Hepatocyte (in vitro differentiated cells): ENCODE data around the gene TRPC4. TPM values are rescaled to one million over a fixed set of nuclear protein-coding genes. Genes with fewer than 3 reads are reported as not detected.

Experiments used
- DNase-seq: peaks from one replicate; pipeline ENCODE4 v3.0.0-alpha.2; 2016; ENCODE audit warnings: low spot score
- H2AFZ ChIP-seq: fragments of 200-600 bp; sonication (generic); 2 replicates; pipeline ENCODE4 v1.6.0; 2016; ENCODE audit warnings: antibody characterized with exemption, mild to moderate bottlenecking
- H3K27ac ChIP-seq: fragments of 200-600 bp; sonication (generic); 2 replicates; pipeline ENCODE4 v1.5.1; 2016; ENCODE audit warnings: mild to moderate bottlenecking
- H3K27me3 ChIP-seq: fragments of 200-600 bp; sonication (generic); 2 replicates; pipeline ENCODE4 v1.6.1; 2016
- H3K36me3 ChIP-seq: fragments of 200-600 bp; sonication (generic); replicated peaks from 2 replicates; pipeline ENCODE4 v1.5.1; 2016; ENCODE audit warnings: low read depth; ENCODE audit not compliant: insufficient read depth
- H3K4me1 ChIP-seq: fragments of 200-600 bp; sonication (generic); 2 replicates; pipeline ENCODE4 v1.5.1; 2016; ENCODE audit warnings: mild to moderate bottlenecking, moderate library complexity; ENCODE audit not compliant: insufficient read depth
- H3K4me2 ChIP-seq: fragments of 200-600 bp; sonication (generic); 2 replicates; pipeline ENCODE4 v1.6.0; 2016
- H3K4me3 ChIP-seq: fragments of 200-600 bp; sonication (generic); 2 replicates; pipeline ENCODE4 v1.5.1; 2016; ENCODE audit warnings: mild to moderate bottlenecking
- H3K79me2 ChIP-seq: fragments of 200-600 bp; sonication (generic); 2 replicates; pipeline ENCODE4 v1.6.0; 2017; ENCODE audit warnings: mild to moderate bottlenecking
- H3K9me2 ChIP-seq: fragments of 200-600 bp; sonication (generic); replicated peaks from 2 replicates; pipeline ENCODE4 v1.6.0; 2017; ENCODE audit warnings: mild to moderate bottlenecking; ENCODE audit not compliant: insufficient read depth
- H3K9me3 ChIP-seq: fragments of 200-600 bp; sonication (generic); 2 replicates; pipeline ENCODE4 v1.5.1; 2016; ENCODE audit warnings: low read depth, mild to moderate bottlenecking
- H4K20me1 ChIP-seq: fragments of 200-600 bp; sonication (generic); 2 replicates; pipeline ENCODE4 v1.6.0; 2016; ENCODE audit warnings: mild to moderate bottlenecking; ENCODE audit not compliant: insufficient read depth, poor library complexity, severe bottlenecking
- EZH2 ChIP-seq: fragments of 200-600 bp; sonication (generic); IDR thresholded peaks from 2 replicates; pipeline ENCODE4 v1.6.1; 2016; ENCODE audit warnings: antibody characterized with exemption, mild to moderate bottlenecking, borderline replicate concordance
- EZH2phosphoT487 ChIP-seq: fragments of 200-600 bp; sonication (generic); IDR thresholded peaks from one replicate; pipeline ENCODE4 v1.6.1; 2018; ENCODE audit warnings: antibody characterized with exemption, mild to moderate bottlenecking, low read depth, moderate library complexity; ENCODE audit not compliant: unreplicated experiment, severe bottlenecking
- WGBS: methylation state at CpG from one replicate; pipeline ENCODE4 v1.1.6; 2016; ENCODE audit warnings: low lambda C conversion rate; ENCODE audit errors: missing lambda C conversion rate; 5-methylcytosine and 5-hydroxymethylcytosine counted together
- polyA plus RNA-seq: library from polyadenylated mRNA; unstranded; fragments of >200 nt; fragmentation: Nextera tagmentation; extraction: Ambion mirVana; gene quantifications from 2 replicates; pipeline ENCODE4 v1.2.1, GENCODE V29; 2016
- total RNA-seq: library from RNA; depleted of rRNA; stranded (reverse); fragments of >200 nt; gene quantifications from 2 replicates; pipeline ENCODE4 v1.2.3, GENCODE V29; 2014
- TF ChIP-seq, protein P1 (sequence below): fragments of 200-600 bp; sonication (generic); IDR thresholded peaks from 2 replicates; pipeline ENCODE4 v1.5.1; 2016; ENCODE audit warnings: antibody characterized with exemption, mild to moderate bottlenecking; ENCODE audit not compliant: poor library complexity

TRPC4 gene
- total and polyA plus RNA-seq, 2 experiments from 2014 or later: 0.28 to 0.50 TPM

DNA sequence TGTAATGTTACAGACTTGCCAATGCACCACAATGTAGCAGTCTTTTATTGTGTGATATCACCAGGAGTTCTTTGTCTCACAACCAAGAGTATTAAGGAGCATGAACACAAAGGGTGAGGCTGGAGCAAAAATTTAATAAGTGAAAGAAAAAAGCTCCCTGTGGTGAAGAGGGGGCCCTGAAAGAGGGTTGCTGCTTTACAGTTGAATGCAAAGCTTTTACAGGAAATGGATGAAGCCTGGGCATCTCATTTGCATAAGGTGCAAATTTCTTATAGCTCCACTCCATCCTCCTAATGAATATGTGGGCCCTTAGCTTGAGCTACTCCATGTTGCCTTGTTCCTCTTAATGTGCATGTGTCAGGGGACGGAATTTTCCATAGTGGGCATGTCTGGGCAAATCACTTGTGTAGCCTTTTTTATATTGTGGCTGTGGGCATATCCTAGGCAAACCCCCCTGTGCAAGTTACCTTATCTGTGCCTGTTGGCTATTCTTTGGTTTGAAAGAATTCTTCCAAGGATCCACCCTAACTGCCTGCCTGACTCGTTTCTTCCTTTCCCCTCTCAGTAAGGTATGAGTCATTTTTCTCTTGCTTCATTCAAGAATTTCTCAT lies 45.3 kb upstream of the TRPC4 start:
- Histone ChIP-seq H3K9me3 (no peaks in the 10 kb centered on the region), H3K4me3 (no peak overlapping the region), H3K4me2 (no peak overlapping the region), H3K36me3 (no peaks in the 10 kb centered on the region), H2AFZ (peak overlapping the region; percentile 12), H4K20me1 (no peaks in the 10 kb centered on the region), H3K27me3 (no peaks in the 10 kb centered on the region), H3K9me2 (no peaks in the 10 kb centered on the region), H3K4me1 (no peaks in the 10 kb centered on the region), H3K27ac (no peak overlapping the region), H3K79me2 (no peaks in the 10 kb centered on the region)
- no peak for TF ChIP-seq EZH2
- no peak for TF ChIP-seq EZH2phosphoT487
- TF ChIP-seq, protein P1, sequence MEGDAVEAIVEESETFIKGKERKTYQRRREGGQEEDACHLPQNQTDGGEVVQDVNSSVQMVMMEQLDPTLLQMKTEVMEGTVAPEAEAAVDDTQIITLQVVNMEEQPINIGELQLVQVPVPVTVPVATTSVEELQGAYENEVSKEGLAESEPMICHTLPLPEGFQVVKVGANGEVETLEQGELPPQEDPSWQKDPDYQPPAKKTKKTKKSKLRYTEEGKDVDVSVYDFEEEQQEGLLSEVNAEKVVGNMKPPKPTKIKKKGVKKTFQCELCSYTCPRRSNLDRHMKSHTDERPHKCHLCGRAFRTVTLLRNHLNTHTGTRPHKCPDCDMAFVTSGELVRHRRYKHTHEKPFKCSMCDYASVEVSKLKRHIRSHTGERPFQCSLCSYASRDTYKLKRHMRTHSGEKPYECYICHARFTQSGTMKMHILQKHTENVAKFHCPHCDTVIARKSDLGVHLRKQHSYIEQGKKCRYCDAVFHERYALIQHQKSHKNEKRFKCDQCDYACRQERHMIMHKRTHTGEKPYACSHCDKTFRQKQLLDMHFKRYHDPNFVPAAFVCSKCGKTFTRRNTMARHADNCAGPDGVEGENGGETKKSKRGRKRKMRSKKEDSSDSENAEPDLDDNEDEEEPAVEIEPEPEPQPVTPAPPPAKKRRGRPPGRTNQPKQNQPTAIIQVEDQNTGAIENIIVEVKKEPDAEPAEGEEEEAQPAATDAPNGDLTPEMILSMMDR: no peak
- WGBS: 72% methylated on average over 2 of the region's 2 CpGs
- DNase-seq: no peak

DNA sequence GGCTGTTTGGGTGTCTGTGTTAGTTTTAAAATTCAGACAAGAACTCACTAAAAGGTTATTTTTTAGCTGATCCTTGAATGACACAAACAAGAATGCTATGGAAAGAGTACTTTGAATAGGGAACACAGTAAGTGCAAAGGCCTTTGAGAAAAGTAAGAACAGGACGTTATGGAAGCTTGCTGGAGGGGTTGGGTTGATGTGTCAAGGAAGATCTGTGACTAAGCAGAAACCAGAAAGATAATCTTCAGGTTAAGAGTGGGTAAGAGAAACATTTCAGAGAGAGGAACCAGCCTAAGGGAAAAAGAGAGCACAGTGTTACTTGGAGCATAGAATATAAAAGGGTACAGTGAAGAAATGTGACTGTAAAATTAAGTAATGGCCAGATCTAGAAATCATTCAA lies 41.2 kb upstream of the TRPC4 start:
- H3K9me2 ChIP-seq: no peaks in the 10 kb centered on the region

DNA sequence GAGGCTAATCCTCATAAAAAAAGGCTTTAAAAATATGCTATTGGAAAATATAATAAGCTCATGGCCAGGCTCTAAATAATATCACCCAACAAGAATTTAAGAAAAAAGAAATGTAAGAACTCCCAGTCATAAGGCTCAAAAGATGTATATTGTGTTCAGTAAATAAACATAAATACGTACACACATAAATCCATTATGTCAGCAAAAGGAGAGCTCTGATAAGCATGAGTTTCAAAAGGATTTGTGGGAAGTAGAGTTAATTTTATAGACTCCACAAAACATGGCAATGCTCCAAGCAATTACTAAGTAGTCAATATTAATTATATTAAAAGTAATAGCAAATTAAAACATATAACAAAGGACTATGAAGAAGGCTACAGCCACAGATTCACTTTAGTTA lies 37.3 kb upstream of the TRPC4 start:
- H4K20me1 ChIP-seq: no peaks in the 10 kb centered on the region
- no peaks in the 10 kb centered on the region for H3K9me2 ChIP-seq
- no peak for DNase-seq
- no peak overlapping the region for H2AFZ ChIP-seq
- WGBS: 76% methylated on average over 1 of the region's 1 CpG
- no peaks in the 10 kb centered on the region for H3K27me3 ChIP-seq
- H3K27ac ChIP-seq: no peak overlapping the region
- TF ChIP-seq EZH2phosphoT487 (no peak), EZH2 (no peak)
- TF ChIP-seq, protein P1: no peak
- no peaks in the 10 kb centered on the region for H3K9me3 ChIP-seq
- H3K4me2 ChIP-seq: no peak overlapping the region
- no peak overlapping the region for H3K4me3 ChIP-seq
- no peaks in the 10 kb centered on the region for H3K36me3 ChIP-seq
- H3K79me2 ChIP-seq: no peaks in the 10 kb centered on the region
- H3K4me1 ChIP-seq: no peaks in the 10 kb centered on the region

More for the DNA sequence above, 41.2 kb upstream of the TRPC4 start:
- WGBS: 44% methylated on average over 1 of the region's 1 CpG
- no peaks in the 10 kb centered on the region for H4K20me1 ChIP-seq
- no peaks in the 10 kb centered on the region for H3K36me3 ChIP-seq
- no peak for DNase-seq
- H3K79me2 ChIP-seq: no peaks in the 10 kb centered on the region
- no peaks in the 10 kb centered on the region for H3K4me1 ChIP-seq
- H3K9me3 ChIP-seq: no peaks in the 10 kb centered on the region
- H3K27me3 ChIP-seq: no peaks in the 10 kb centered on the region
- H2AFZ ChIP-seq: no peak overlapping the region
- TF ChIP-seq, protein P1: no peak
- TF ChIP-seq EZH2: no peak
- TF ChIP-seq EZH2phosphoT487: no peak
- H3K4me3 ChIP-seq: no peak overlapping the region
- H3K4me2 ChIP-seq: no peak overlapping the region
- H3K27ac ChIP-seq: no peak overlapping the region

DNA sequence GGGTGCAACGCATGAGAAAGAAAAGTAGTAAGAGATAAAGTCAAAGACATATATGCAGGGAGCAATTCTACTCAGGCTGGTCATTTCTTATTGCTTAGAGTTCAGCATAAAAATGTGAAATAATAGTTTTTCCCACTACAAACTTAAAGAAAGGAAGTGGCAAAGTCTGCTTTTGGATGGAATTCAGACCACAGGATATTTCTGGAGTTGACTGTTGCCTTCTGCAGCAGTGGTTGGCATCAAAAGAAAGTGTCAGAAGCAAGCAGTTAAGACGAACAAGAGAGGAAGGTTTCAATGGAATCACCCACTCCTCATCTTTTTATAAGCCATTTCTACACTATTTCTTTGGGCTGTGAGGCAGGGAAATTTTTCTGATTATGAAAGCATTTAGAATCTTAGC lies 36.2 kb upstream of the TRPC4 start:
- no peaks in the 10 kb centered on the region for H3K36me3 ChIP-seq
- WGBS: 89% methylated on average over 2 of the region's 2 CpGs
- DNase-seq: no peak
- H3K4me1 ChIP-seq: no peaks in the 10 kb centered on the region
- no peak overlapping the region for H3K27ac ChIP-seq
- TF ChIP-seq, protein P1: no peak
- TF ChIP-seq EZH2 (no peak), EZH2phosphoT487 (no peak)
- H3K4me2 ChIP-seq: no peak overlapping the region
- no peaks in the 10 kb centered on the region for H3K27me3 ChIP-seq
- no peaks in the 10 kb centered on the region for H4K20me1 ChIP-seq
- H3K9me3 ChIP-seq: no peaks in the 10 kb centered on the region
- H3K79me2 ChIP-seq: no peaks in the 10 kb centered on the region
- no peak overlapping the region for H2AFZ ChIP-seq
- no peak overlapping the region for H3K4me3 ChIP-seq
- no peaks in the 10 kb centered on the region for H3K9me2 ChIP-seq
